ENCODE measurements around the gene PAQR5.
"Not testable (repeated sequence)": the region's sequence is repeated elsewhere in the genome, so short reads cannot be mapped to it uniquely, and the experiment has no call there.

The PAQR5 gene

DNA sequence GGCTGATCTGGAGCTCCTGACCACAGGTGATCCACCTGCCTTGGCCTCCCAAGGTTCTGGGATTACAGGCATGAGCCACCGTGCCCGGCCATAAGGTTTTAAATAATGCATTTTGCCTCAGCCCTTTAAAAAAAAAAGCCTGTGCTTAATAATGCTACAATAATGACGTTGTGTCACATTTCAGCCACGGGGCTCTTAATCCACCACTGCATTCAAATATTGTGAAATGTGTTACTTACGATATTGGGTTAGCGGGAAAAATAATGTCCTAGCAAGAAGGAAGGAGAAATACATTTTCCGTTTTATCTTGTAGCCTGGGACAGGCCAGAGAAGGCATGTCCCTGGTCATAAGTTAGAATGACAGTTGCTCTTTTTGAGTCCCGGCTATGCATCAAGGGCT lies 17.6 kb downstream of the PAQR5 start:
- no peak for DNase-seq (ENCODE audit: low read depth)

DNA sequence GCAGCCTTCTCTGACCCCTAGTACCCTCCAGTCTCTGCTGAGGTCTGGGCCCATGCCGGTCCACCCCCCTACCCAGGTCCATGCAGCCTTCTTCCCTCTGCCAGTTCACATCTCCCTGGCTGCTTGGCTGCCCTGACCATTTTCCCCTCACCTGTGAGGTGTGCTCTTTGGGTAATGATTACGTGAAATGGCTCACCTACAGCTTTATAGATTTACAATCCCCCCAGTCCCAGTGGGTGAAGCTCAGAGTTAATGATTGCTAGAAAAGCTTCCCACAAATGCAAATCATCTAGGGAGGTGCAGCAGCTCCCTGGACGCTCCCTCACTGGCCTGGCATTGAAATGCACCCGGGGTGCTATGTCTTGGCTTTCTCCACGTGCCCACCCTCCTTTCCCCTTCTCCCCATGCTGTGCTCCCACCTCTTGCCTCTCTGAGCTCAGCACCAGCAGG lies 18.7 kb downstream of the PAQR5 start:
- no peak for DNase-seq (ENCODE audit: low read depth)

DNA sequence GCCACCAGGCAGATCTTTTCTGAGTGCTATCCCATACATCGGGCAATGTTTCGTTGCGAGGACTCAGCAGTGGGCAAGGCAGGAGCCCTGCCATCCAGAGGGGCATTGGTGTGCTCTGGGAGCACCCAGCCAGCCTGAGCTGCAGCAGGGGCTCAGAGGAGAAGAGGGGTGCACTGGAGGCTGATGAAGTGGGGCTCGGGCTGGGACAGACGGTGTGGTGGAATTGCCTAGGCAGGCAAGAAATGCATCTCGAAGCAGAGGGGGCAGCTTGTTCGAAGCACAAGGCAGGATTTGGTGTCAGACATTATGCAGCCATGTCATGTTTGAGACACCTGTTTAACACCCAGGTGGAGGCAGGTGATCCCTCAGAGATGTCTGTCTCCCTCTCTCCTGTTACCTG lies 19.3 kb downstream of the PAQR5 start:
- no peak for DNase-seq (ENCODE audit: low read depth)

DNA sequence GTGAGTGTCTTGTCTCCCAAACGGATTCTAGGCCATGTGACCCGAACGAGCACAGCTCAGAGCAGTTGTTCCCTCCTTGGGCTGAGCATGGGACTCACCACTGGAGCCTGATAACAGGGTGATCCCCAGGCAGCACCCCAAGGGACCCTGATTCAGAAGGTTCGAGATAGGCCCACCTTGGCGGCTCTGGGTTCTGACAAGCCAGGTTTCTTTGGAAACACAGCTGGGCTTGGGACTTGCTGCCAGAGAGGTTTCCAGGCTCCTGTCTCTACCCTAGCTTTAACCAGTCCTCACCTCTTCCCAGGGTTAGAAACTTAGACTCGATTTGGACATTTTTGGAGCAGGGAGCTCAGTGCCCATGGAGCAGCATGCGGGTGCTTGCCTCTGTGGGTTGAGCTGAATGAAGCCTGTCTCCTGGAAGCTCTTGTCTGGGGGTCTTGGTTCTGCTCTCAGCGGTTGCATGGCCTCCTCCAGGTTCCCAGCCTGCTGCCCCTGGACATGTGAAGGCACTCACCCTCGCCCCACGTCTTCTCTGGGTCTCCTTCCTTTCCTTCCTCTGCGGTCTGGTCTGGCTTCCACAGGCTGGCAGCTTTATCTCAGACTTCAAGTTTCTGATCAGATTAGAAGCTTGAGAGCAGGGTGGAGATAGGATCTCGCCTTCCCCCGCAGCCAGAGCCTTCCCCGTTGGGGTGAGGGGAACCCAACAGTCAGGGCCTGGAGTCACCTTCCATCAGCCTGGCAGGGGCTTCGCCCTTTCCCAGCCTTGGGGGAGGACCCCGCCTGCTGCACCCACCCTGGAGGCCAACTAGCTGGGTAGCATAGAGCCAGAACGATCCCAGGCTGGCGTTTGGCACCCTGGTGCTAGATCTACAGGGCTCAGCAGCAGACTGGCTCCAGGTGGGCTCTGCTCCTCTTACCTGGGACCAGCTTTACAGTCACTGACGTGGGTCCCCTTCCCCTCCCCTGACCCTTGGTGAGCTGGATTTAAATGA lies 21.0 kb downstream of the PAQR5 start:
- DNase-seq (ENCODE audit: low read depth), result no peak

DNA sequence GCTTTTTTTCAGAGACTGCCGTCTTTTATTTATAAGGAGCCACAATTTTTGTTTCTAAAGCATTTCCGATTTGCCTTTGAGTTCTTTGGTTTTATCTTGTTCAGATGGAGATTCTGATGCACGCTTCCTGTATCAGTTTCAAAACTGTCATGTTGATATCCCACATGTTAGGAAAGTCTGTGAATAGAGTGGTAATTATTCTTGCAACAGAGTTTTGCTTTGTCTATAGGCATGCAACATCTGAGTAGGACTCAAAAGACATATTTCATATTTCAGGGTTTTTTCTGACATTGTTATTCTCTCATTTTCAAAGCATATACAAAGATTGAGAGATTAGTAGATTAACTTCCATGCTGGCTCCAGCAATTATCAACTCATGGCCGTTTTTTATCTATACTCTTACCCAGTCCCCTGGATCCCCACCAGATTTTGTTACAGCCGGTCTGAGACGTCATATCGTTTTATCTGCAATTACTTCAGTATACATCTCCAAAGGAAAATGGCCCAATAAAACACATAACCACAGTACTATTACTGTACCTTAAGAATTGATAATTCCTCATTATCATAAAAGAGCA lies 22.4 kb downstream of the PAQR5 start:
- DNase-seq (ENCODE audit: low read depth), result no peak

DNA sequence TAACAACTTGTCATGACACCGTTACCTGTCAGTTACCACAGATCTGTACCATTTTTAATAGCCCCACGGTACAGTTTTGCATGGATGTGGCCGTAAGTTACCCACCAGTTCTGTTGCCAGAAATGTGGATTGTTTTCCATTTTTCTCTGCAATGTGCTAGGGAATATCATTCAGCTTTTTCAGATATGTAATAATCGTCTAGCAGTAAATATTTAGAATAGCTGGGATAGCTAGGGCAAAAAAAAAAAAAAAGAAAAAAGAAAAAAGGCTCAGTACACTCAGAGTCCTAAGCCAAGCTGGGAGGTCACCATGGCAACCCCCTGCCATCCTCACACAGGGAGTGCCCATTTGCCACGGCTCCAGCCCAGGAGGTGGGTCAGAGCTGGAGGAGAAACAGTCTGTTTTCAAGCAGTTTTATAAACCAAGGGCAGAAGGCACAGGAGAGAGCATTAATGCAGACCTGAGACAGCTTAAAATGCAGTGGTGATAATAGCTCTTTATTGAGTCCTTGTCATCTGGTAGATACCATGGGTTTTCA lies 25.2 kb downstream of the PAQR5 start:
- no peak for DNase-seq (ENCODE audit: low read depth)

DNA sequence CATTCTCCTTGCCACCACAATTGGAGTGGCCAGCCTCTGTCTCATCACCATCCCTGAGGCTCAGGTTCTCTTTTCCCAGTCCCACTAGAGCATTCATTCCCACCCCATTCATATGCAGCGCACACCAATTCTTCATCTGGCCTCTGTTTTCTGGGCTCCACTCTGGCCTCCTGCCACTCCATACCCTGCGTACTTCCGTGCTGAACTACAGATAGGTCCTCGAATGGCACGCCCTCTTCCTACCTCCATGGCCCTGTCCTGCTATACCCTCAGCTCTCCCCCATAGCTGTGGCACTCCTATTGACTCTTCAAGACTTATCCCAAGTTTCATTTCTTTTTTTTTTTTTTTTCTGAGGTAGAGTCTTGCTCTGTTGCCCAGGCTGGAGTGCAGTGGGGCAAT lies 25.9 kb downstream of the PAQR5 start:
- DNase-seq (ENCODE audit: low read depth), result no peak

DNA sequence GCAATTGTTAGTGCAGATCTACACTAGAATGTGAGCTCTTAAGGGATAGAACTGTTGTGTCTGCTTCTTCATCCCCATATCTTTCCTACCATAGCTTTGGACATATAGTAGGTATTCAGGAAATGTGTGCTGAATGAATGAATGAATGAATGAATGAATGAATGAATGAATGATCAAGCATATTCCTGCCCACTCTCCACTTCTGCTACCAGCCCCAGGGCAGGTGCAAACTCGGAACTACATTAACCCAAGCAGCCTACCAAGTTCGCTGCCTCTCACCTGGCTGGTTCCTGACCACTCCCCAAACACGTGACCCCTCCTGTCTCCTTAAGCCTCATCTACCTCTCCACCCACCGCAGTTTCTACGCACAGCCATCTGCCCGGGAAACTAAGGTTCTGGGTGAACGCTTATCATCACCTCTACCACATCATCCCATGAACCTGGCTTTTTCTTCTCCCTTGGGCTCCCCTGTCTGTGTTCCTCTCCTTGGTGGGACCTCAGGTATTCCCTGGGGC lies 26.8 kb downstream of the PAQR5 start:
- no peak for DNase-seq (ENCODE audit: low read depth)

DNA sequence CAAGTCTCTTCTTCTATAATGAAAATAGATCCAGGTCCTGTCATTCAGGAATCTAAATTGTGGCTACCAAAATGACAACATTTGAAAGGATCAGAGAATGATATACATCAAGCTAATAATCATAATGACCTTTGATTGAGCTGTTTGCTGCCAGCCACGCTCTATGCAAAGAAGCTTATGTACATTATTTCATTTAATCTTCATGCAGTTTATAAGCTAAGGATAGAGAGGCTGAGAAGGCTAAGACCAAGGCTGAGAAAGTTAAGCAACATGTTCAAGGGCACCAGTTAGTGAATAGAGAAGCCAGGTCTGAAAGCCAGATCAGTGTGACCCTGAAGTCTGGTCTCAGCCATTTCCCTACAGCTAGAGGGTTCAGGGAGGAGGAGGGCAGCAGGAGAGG lies 29.4 kb downstream of the PAQR5 start:
- no peak for DNase-seq (ENCODE audit: low read depth)

DNA sequence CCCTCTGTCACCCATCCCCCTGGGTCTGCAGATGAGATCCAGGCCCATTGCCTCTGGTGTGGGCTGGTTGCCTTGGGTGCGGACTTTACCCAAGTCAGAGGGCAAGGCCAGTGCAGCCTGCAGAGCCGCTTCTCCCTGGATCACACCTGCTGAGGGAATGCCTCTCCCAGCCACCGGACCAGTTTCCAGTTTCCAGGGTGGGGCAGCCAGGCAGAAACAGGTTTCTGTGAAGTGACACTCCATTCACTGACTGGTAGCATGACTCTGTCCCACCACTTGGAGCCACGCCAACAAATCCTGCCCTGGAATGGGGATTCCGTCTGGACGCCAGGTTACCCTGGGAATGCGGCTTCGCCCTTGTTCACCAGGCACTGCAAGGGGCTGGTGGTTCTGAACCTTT lies 30.0 kb downstream of the PAQR5 start:
- no peak for DNase-seq (ENCODE audit: low read depth)

DNA sequence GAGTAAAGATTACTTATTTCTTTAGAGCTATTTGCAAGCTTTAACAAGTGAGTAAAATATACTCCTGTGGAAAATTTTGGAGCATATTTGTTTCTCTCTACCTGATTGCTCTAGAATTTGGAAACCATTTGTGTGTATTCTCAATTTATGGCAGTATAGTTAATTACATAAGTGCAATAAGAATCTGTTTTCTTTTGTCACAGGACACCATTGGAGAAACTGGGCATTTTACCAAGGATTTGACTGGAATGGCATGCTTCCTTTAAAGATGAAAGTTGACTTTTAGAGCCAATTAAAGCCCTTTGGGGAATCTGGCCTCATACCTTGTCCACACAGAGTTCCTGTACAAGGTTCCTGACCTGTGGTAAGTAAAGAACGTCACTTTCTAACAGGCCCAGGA lies 38.4 kb downstream of the PAQR5 start:
- no peak for DNase-seq (ENCODE audit: low read depth)

DNA sequence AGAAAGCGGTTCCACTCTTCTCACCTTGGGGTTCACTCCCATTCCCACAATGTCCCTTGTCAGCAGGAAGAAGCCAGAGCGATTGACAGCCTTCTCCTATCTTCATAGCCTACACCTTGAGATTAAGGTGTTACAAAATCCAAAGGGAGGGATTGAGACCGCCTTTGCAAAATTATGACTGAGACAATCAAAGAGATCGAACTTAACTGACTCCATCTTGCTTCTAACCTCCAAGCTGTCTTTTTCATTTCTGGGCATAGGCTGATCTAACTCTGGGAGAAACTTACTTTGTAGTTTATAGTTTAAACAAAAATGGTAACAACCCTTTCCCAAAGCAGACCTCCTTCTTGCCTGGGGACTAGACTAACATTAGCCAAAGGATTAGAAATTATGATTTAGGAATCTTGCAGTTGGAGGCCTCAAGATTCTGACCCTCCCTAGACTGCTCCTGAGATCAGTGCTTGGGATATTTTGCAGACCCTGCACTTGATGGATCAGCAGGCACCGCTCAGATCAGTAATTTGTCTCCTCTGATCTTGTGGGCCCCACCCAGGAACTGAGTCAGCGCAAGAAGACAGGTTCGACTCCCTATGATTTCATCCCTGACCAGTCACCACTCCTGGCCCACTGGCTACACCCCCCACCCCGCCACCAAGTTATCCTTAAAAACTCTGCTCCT lies 40.0 kb downstream of the PAQR5 start:
- no peak for DNase-seq (ENCODE audit: low read depth)

DNA sequence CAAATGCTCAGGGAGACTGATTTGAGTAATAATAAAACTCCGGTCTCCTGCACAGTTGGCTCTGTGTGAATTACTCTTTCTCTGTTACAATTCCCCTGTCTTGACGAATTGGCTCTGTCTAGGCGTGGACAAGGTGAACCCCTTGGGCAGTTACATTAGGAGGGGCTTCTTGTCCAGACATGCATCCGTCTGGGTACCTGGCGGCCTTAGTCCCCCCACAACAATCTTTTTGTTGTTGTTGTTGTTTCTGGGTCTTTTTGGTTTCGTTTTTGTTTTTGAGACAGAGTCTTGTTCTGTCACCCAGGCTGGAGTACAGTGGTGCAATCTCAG lies 40.5 kb downstream of the PAQR5 start:
- DNase-seq (ENCODE audit: low read depth), result not testable (repeated sequence)

DNA sequence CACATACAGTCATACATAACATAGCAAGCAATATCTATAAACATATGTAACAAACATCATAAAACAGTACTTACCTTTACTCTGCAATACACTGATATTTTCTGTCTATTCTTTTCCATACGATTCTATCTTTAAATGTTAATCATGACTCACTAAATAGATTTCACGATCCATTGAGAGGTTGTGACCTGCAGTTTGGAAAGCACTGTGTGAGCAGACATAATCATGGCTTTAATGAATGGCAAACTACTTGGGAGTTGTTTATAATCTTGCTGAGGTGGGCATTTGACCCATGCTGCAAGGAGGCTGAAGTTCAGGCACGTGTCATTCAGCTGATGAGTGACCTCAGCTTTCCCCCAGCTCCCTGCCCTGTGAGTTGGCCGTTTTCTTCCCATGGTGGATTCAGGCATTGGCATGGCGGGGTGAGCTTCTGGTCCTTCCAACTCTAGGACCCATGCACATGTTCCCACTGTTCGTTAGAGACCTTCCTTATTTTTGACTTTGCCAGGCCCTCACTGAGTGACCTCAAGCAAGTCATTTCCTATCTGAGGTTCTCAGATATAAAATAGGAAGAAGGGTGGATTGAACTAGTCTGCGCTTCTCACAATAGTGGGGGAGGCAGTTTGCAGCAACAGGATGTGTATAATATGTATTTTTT lies 41.7 kb downstream of the PAQR5 start:
- DNase-seq (ENCODE audit: low read depth), result no peak

DNA sequence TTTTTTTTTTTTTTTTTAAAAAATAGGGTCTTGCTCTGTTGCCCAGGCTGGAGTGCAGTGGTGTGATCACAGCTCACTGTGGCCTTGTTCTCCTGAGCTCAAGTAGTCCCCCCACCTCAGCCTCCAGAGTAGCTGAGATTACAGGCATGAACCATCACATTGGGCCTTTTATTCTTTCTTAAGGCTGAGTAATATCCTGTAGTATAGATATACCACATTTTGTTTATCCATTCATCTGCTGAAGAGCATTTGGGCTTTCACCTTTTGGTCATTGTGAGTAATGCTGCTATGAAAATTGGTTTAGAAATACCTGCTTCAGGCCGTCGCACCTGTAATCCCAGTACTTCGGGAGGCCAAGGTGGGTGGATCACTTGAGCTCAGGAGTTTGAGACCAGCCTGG lies 42.6 kb downstream of the PAQR5 start:
- no peak for DNase-seq (ENCODE audit: low read depth)

DNA sequence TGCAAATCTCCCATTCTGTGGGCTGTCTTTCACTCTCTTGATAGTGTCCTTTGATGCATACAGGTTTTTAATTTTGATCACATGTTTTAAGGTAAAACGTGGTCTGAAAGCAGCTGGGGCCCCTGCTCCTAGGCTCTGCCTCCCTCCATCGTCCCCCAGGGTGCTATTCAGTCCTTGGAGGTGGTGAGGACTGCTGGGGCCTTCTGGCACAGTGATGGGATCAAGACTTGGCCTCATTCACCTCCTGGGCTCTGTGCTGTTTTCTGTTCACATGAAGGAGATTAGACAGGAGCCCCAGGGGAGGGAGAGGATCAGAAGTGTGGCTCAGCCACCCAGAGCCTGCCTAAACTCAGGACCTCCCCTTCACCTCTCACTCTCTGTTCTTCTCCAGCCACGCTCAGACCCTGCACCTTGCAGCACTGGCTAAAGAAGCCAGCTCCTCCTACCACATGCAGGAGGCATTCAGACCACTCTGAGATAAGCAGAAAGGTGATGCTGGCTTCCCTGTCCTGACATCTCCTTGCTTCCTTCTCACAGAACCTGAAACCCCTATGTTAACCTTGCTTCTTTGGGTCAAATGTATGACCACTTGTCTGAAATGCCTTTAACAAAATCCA lies 43.9 kb downstream of the PAQR5 start:
- no peak for DNase-seq (ENCODE audit: low read depth)

DNA sequence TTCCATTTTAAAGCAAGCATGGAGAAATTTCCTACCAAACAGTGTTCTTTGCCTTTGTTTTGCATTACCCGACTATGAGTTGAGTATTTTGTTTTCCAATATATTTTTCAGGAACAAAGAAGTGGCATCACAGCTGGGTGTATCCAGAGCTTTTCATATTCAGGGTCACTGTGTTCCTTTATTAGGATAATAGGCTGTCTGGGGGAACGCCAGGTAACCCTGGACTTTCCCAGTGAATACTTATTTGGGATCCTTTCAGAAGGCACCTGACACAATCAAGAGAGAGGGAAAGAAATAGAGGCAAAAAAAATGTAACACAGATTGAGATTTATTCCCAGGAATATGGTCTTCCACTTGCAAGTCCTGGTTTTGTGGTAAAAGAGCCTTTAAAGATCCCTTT lies 44.4 kb downstream of the PAQR5 start:
- no peak for DNase-seq (ENCODE audit: low read depth)

DNA sequence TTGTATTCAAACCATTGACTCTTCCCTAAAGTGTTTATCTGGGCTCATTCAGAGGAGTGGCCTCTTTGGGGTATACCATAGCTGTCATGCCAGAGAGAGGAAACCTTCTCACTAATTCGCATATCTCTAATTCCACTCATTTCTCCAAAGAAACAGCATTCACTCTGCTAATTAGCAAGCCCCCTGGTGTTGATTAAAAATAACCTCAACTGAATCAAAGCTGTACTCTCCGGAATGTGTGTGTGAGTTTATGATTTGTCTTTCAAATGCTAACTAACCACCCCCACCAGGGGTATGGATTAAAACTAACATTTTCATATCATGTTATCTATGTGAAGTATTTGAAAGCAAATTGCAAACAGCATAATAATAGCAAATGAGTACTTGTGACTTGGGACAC lies 45.5 kb downstream of the PAQR5 start:
- DNase-seq (ENCODE audit: low read depth), result no peak

DNA sequence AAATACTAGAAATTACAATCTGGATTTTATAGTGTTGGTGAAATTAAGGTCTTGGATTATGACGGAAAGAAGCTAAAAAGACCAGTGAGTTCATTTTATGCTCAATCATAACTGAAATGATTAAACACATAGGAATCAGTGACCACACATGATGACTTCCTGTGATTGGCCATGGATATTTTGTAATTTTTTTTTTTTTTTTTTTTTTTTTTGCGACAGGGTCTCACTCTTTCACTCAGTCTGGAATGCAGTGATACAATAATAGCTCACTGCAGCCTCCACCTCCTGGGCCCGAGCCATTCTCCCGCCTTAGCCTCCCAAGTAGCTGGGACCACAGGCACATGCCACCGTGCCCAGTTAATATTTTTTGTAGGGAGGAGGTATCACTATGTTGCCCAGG lies 47.4 kb downstream of the PAQR5 start:
- no peak for DNase-seq (ENCODE audit: low read depth)

DNA sequence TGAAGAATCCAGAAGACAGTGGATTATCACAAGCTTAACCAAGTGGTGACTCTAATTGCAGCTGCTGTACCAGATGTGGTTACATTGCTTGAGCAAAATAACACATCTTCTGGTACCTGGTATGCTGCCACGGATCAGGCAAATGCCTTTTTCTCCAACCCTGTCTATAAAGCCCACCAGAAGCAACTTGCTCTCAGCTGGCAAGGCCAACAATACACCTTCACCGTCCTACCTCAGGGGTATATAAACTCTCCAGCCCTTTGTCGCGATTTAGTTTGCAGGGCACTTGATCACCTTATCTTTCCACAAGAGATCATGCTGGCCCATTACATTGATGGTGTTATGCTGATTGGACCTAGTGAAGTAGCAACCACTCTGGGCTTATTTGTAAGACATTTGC lies 52.6 kb downstream of the PAQR5 start:
- no peak for DNase-seq (ENCODE audit: low read depth)

DNA sequence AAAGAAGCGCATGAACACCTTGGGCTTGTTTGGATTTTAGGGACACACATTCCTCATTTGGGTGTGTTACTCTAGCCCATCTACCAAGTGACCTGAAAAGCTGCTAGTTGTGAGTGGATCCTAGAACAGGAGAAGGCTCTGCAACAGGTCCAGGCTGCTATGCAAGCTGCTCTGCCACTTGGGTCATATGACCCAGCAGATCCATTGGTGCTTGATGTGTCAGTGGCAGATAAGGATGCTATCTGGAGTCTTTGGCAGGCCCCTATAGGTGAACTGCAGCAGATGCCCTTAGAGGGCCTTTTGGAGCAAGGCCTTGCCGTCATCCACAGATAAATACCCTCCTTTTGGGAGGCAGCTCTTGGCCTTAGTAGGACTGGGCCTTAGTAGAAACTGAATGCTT lies 53.2 kb downstream of the PAQR5 start:
- DNase-seq (ENCODE audit: low read depth), result no peak

Data from fibroblast of the conjunctiva (primary cell).